AG09319 (cell line): ENCODE results near the gene CTSD.
"Not testable (repeated sequence)": the region's sequence is repeated elsewhere in the genome, so short reads cannot be mapped to it uniquely, and the experiment has no call there.

Experiments
- DNase-seq: peaks from one replicate; pipeline ENCODE4 v3.0.0-alpha.2; 2010; ENCODE audit warnings: low read depth; ENCODE audit errors: extremely low read depth
- TF ChIP-seq, protein P1 (sequence below): IDR thresholded peaks from 2 replicates; pipeline ENCODE4 v1.5.1; 2011; ENCODE audit warnings: low read depth, mild to moderate bottlenecking, inconsistent platforms, low read length, moderate library complexity

CTSD gene

DNA sequence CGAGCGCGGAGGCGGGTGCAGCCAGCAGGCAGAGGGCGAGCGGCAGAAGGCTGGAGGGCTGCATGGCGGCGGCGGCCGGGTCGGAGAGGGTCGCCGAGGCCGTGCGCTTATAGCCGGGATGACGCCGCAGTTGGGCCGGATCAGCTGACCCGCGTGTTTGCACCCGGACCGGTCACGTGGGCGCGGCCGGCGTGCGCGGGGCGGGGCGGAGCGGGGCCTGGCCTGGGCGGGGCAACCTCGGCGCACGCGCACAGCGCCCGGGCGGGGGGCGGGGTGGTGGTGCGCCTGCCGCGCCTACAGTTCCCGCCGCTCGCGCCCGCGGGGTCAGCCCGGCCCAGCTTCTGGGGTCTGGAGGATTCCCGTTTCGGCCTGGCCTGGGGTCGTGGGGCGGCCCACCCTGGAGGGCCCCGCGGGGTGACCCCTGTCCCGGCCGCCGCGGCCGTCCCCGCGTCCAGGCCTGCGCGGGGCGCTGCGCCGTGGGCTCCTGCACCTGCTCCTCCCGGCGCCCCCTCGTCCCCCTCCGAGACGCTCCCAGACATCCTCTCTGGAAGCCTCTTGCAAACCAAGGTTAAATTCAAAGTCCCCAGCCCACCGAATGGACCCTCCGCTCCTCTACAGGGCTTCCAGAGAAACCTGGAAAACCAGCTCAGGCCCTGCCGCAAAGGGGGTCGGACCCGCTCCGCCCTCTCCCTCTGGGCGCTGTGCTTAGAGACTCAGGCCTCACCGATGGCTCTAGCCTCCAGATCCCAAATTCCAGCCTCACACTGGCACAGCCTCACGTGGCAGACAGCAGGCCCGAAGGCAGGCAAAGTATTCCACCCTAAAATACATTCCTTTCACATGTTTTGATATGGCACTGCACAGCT lies at the start of gene CTSD:
TSS of gene CTSD (minus strand) at position 132 of the 866 bp plus-strand sequence. CDS start at position 64, 68 bp downstream.
- DNase-seq, result peak; percentile 38
- TF ChIP-seq, protein P1, sequence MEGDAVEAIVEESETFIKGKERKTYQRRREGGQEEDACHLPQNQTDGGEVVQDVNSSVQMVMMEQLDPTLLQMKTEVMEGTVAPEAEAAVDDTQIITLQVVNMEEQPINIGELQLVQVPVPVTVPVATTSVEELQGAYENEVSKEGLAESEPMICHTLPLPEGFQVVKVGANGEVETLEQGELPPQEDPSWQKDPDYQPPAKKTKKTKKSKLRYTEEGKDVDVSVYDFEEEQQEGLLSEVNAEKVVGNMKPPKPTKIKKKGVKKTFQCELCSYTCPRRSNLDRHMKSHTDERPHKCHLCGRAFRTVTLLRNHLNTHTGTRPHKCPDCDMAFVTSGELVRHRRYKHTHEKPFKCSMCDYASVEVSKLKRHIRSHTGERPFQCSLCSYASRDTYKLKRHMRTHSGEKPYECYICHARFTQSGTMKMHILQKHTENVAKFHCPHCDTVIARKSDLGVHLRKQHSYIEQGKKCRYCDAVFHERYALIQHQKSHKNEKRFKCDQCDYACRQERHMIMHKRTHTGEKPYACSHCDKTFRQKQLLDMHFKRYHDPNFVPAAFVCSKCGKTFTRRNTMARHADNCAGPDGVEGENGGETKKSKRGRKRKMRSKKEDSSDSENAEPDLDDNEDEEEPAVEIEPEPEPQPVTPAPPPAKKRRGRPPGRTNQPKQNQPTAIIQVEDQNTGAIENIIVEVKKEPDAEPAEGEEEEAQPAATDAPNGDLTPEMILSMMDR, result no peak

DNA sequence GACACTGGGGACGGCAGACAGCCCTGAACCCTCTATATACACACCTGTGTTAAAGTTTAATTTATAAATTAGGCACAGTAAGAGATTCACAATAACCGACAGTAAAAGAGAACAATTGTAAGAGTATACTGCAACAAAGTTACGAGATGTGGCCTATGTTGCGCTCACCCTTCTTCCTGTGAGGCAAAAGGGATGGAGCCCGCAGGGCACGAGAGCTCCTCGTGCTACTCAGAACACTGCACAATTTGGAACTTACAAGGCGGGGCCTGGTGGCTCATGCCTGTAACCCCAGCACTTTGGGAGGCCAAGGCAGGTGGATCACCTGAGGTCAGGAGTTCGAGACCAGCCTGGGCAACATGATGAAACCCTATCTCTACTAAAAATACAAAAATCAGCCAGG lies 49.6 kb upstream of the CTSD start:
- not testable (repeated sequence) for DNase-seq

DNA sequence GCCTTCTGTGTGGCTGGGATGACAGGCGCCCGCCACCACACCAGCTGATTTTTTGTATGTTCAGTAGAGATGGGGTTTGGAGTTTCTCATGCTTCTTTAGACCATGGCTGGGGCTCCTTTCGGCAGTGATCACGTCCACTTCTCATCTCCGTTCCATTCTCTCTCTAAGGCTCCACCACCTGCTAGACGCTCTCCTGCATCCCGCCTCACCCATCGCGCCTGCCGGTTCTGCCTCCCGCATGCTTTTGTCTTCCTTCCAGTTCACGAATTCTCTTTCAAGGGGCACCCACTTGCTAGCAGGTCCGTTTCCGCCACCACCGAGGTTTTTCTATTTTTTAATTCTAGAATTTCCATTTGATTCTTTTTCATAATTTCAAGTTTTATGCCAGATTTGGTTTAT lies 49.1 kb upstream of the CTSD start:
- no peak for DNase-seq
- TF ChIP-seq, protein P1, result no peak

DNA sequence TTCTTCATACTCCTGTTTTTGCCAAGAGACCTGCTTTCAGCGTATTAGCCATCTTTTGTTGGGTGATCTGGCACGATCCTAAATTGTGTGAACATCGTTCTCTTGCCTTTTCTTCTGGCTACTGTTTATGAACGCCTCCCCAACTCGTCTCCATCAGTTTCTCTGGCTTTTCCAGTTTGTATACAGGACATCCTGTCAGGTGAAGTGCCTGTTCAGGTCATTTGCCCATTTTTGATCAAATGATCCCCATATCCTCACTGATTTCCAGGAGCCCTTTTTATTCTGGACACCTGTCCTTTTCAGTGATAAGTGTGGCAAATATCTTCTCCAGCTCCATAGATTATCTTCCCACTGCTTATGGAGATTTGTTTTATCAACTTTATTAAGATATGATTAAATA lies 48.5 kb upstream of the CTSD start:
- TF ChIP-seq, protein P1, result no peak
- no peak for DNase-seq

DNA sequence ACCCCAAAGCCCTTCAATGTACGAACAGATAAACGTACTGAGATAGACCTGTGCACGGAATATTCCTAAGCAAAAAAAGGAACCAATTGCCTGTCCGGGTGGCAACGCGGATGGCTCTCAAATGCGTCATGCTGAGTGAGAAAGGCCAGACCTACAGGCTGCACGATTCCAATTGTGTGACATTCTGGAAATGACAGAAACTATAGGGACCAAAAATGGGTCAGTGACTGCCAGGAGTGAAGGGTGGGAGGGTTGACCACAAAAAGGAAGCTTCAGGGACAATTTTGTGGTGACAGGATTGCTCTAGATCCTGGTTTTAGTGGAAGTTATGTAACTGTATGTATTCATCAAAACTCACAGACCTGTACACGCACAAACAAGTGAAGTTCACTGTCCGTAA lies 47.0 kb upstream of the CTSD start:
- no peak for DNase-seq

DNA sequence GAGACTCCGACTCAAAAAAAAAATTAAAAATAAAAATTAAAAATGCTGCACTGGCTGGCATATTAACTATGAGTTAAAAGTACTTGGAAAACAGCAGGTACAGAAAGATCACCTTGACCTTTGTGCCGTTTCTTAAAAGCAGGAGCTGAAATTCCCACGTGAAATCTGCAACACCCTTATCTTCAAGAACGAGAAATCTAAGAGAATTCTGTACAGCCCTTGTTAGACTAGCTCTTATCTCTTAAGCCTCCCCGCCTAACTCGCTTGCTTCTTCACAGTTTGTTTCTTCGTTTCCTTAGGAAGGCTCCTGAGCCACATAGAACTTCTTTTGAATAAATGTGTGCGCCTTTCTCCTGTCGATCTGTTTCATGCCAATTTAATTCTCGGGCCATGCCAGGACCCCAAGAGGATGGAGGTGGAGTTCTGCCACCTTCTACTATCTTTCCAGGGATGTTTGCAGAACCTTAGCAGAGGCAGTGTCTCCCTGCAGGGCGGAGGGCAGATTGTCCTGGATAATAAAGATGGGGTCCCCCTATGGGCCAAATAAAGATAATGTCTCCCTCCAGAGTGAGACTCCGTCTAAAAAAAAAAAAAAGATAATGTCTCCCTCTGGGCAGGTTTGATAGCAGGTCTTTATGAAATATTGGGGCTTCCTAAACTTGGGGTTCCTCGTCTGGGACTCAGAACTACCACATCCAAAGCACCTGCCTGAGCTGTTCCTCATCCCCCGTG lies 43.7 kb upstream of the CTSD start:
- TF ChIP-seq, protein P1, result no peak
- no peak for DNase-seq

More for the DNA sequence above, 47.0 kb upstream of the CTSD start:
- TF ChIP-seq, protein P1, result no peak

DNA sequence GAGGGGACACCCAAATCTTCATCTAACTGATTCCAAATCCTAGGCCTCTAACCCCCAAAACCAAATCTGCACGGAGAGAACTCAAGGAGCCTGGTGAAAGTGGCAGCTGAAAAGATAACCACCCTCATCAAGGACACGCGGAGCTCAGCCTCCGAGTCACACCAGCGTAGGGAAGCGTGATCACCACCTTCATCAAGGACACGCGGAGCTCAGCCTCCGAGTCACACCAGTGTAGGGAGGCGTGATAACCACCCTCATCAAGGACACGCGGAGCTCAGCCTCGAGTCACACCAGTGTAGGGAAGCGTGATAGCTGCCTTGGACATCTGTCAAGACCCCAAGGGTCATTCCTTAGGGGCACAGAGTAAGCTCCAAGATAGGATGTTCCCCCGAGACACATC lies 41.8 kb upstream of the CTSD start:
- TF ChIP-seq, protein P1, result no peak

DNA sequence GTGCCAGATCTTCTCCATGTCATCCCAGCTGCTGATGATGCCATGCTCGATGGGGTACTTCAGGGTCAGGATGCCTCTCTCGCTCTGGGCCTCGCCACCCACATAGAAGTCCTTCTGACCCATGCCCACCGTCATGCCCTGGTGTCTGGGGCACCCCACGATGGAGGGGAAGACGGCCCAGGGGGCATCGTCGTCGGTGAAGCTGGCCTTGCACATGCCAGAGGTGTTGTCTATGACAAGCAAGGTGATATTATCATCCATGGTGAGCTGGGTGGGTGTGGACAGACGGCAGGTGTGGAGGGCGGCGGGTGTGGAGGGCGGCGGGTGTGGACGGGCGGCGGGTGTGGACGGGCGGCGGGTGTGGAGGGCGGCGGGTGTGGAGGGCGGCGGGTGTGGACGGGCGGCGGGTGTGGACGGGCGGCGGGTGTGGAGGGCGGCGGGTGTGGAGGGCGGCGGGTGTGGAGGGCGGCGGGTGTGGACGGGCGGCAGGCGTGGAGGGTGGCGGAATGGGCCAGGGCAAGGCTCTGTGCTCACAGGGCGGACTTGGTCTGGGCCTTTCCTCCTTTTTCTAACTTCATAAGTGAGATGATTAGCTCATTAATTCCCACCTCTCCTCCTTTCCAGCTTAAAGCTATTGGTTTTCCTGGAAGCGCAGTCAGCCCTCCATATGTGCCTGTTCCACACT lies 40.2 kb upstream of the CTSD start:
- not testable (repeated sequence) for DNase-seq

More for the DNA sequence above, 41.8 kb upstream of the CTSD start:
- DNase-seq, result no peak
